CD4-positive, alpha-beta memory T cell (primary cell): ENCODE data around the gene SLC22A4. TPM values are rescaled to one million over a fixed set of nuclear protein-coding genes. Genes with fewer than 3 reads are reported as not detected.

ENCODE experiments used
- CTCF ChIA-PET: fragments of 350-600 bp; sonication (Branson Sonifier 250); formaldehyde crosslinking; loops from one replicate; lab custom pipeline; 2021; ENCODE audit warnings: inconsistent platforms; ENCODE audit not compliant: partially characterized antibody; lab: Charles Lee
- POLR2A ChIA-PET: fragments of 350-600 bp; sonication (Branson Sonifier 250); formaldehyde crosslinking; loops from one replicate; lab custom pipeline; 2021; ENCODE audit not compliant: partially characterized antibody; lab: Charles Lee
- DNase-seq, 5 donors: peaks; one replicate each; pipeline versions ENCODE4 v3.0.0 to v3.0.0-alpha.2; 2020 to 2022; ENCODE audit warnings: mixed read lengths in 1 of 5
- H3K27ac ChIP-seq: one replicate; pipeline ENCODE4 v1.7.0; 2013; ENCODE audit warnings: low read depth, low read length
- H3K27me3 ChIP-seq: 2 replicates; pipeline ENCODE4 v1.7.0; 2013; ENCODE audit warnings: mild to moderate bottlenecking, low read length, moderate library complexity; ENCODE audit not compliant: insufficient read depth
- H3K36me3 ChIP-seq: 2 replicates; pipeline ENCODE4 v1.7.0; 2013; ENCODE audit warnings: mild to moderate bottlenecking, low read length, moderate library complexity; ENCODE audit not compliant: insufficient read depth
- H3K4me1 ChIP-seq: 2 replicates; pipeline ENCODE4 v1.7.0; 2013; ENCODE audit warnings: mild to moderate bottlenecking, low read length, moderate library complexity; ENCODE audit not compliant: insufficient read depth
- H3K4me3 ChIP-seq, 2 donors: one replicate each; pipeline ENCODE4 v1.7.0; 2013; ENCODE audit warnings: low read length in 2 of 2, mild to moderate bottlenecking in 1 of 2
- H3K9me3 ChIP-seq, 2 donors: one replicate each; pipeline ENCODE4 v1.7.0; 2013; ENCODE audit warnings: low read length in 2 of 2, control low read depth in 1 of 2; ENCODE audit not compliant: control insufficient read depth in 1 of 2
- H3K27ac Mint-ChIP-seq, 7 donors: one replicate each; pipeline ENCODE4 v1.8.0; 2020 to 2021; ENCODE audit warnings: mixed read lengths in 7 of 7, mild to moderate bottlenecking in 6 of 7, inconsistent platforms in 3 of 7, moderate library complexity in 3 of 7
- H3K27me3 Mint-ChIP-seq, 2 donors: one replicate each; pipeline ENCODE4 v1.8.0; 2020 to 2021; ENCODE audit warnings: mixed read lengths in 2 of 2
- H3K36me3 Mint-ChIP-seq, 2 donors: one replicate each; pipeline ENCODE4 v1.8.0; 2020 to 2021; ENCODE audit warnings: mixed read lengths in 2 of 2, inconsistent platforms in 1 of 2, mild to moderate bottlenecking in 1 of 2
- H3K4me1 Mint-ChIP-seq, 4 donors: one replicate each; pipeline ENCODE4 v1.8.0; 2020 to 2021; ENCODE audit warnings: mixed read lengths in 4 of 4, mild to moderate bottlenecking in 1 of 4
- H3K4me3 Mint-ChIP-seq, 8 donors: one replicate each; pipeline ENCODE4 v1.8.0; 2020 to 2021; ENCODE audit warnings: mixed read lengths in 8 of 8, mild to moderate bottlenecking in 7 of 8, moderate library complexity in 6 of 8, inconsistent platforms in 3 of 8
- H3K9me3 Mint-ChIP-seq, 8 donors: one replicate each; pipeline ENCODE4 v1.8.0; 2020 to 2021; ENCODE audit warnings: mixed read lengths in 8 of 8, mild to moderate bottlenecking in 5 of 8, inconsistent platforms in 3 of 8, moderate library complexity in 1 of 8
- intact Hi-C: fragments of 100-400 bp; cut with micrococcal nuclease; formaldehyde crosslinking; loops from one replicate; pipeline ENCODE4 v1.15.1; 2023
- polyA plus RNA-seq, 2 donors: library from polyadenylated mRNA; unstranded; fragments of 300-500 nt; fragmentation: Illumina TruSeq; gene quantifications; one replicate each; pipeline ENCODE4 v1.2.3, GENCODE V29; 2021
- total RNA-seq, 2 experiments: library from RNA; stranded (reverse); gene quantifications; one replicate each; pipeline ENCODE4 v1.2.3, GENCODE V29; 2021

The SLC22A4 gene
- total and polyA plus RNA-seq, 4 experiments from 2014 or later: 0.22 TPM; not detected in 3

- ChIA-PET CTCF (interaction anchor here (1.4 kb wide), 1 partner anchor 97 kb away, joined by 3 read pairs; no protein-coding TSS in a partner anchor), POLR2A (no interaction called here)
- intact Hi-C loops: no loop called here
- H3K9me3 ChIP-seq: no peaks in the 10 kb centered on the region
- DNase-seq: no peak
- Mint-ChIP-seq H3K4me1 (peaks cover 0 to 3% (median 0%) of the 10 kb centered on the region in 4 donors), H3K27ac (no peak overlapping the region), H3K36me3 (peaks cover 3 to 4% of the 10 kb centered on the region in 2 donors), H3K9me3 (no peaks in the 10 kb centered on the region), H3K4me3 (no peak overlapping the region), H3K27me3 (no peaks in the 10 kb centered on the region)
- H3K27ac ChIP-seq: no peak overlapping the region
- H3K27me3 ChIP-seq: no peaks in the 10 kb centered on the region
- no peak overlapping the region for H3K4me3 ChIP-seq
- no peaks in the 10 kb centered on the region for H3K36me3 ChIP-seq
- no peaks in the 10 kb centered on the region for H3K4me1 ChIP-seq
These were observed 41.2 kb downstream of the SLC22A4 start for GRCh38 chr5:132335402-132335801.

GRCh38 chr5:132339502-132339901 lies 45.3 kb downstream of the SLC22A4 start:
- no peaks in the 10 kb centered on the region for H3K36me3 ChIP-seq
- no peak overlapping the region for H3K27ac ChIP-seq
- H3K9me3 ChIP-seq: no peaks in the 10 kb centered on the region
- Mint-ChIP-seq H3K4me1 (peaks cover 0 to 3% (median 0%) of the 10 kb centered on the region in 4 donors), H3K4me3 (no peak overlapping the region), H3K36me3 (no peaks in the 10 kb centered on the region), H3K9me3 (no peaks in the 10 kb centered on the region), H3K27ac (no peak overlapping the region), H3K27me3 (no peaks in the 10 kb centered on the region)
- no peaks in the 10 kb centered on the region for H3K4me1 ChIP-seq
- ChIA-PET CTCF (interaction anchor here (0.7 to 1.0 kb wide), 2 partner anchors 11 to 187 kb away, joined by 3 read pairs; no protein-coding TSS in a partner anchor), POLR2A (no interaction called here)
- no peak overlapping the region for H3K4me3 ChIP-seq
- no peaks in the 10 kb centered on the region for H3K27me3 ChIP-seq
- DNase-seq: no peak
- intact Hi-C loops: no loop called here

- no peak overlapping the region for H3K4me3 ChIP-seq
- Mint-ChIP-seq H3K4me3 (no peak overlapping the region), H3K9me3 (no peaks in the 10 kb centered on the region), H3K4me1 (no peaks in the 10 kb centered on the region), H3K27ac (no peak overlapping the region), H3K27me3 (no peaks in the 10 kb centered on the region), H3K36me3 (no peaks in the 10 kb centered on the region)
- no peak overlapping the region for H3K27ac ChIP-seq
- ChIA-PET POLR2A (no interaction called here), CTCF (no interaction called here)
- no peaks in the 10 kb centered on the region for H3K36me3 ChIP-seq
- no peak for DNase-seq
- H3K9me3 ChIP-seq: no peaks in the 10 kb centered on the region
- intact Hi-C loops: no loop called here
- no peaks in the 10 kb centered on the region for H3K4me1 ChIP-seq
- H3K27me3 ChIP-seq: no peaks in the 10 kb centered on the region
These were observed 48.3 kb downstream of the SLC22A4 start for GRCh38 chr5:132342291-132343180.

GRCh38 chr5:132344775-132345514 lies 50.8 kb downstream of the SLC22A4 start:
- Mint-ChIP-seq H3K36me3 (peaks cover 0 to 3% of the 10 kb centered on the region in 2 donors), H3K27me3 (no peaks in the 10 kb centered on the region), H3K4me1 (no peaks in the 10 kb centered on the region), H3K9me3 (peaks cover 0 to 1% (median 0%) of the 10 kb centered on the region in 8 donors), H3K27ac (no peak overlapping the region), H3K4me3 (no peak overlapping the region)
- ChIA-PET POLR2A (no interaction called here), CTCF (no interaction called here)
- Histone ChIP-seq H3K36me3 (no peaks in the 10 kb centered on the region), H3K9me3 (no peaks in the 10 kb centered on the region), H3K4me1 (no peaks in the 10 kb centered on the region), H3K4me3 (no peak overlapping the region), H3K27ac (no peak overlapping the region), H3K27me3 (no peaks in the 10 kb centered on the region)
- DNase-seq: no peak
- intact Hi-C loops: no loop called here

GRCh38 chr5:132353486-132353995 lies 59.3 kb downstream of the SLC22A4 start:
- Mint-ChIP-seq H3K36me3 (peaks cover 0 to 18% of the 10 kb centered on the region in 2 donors), H3K27me3 (no peaks in the 10 kb centered on the region), H3K27ac (no peak overlapping the region), H3K4me1 (no peaks in the 10 kb centered on the region), H3K9me3 (peaks cover 0 to 4% (median 0%) of the 10 kb centered on the region in 8 donors), H3K4me3 (no peak overlapping the region)
- ChIA-PET POLR2A (no interaction called here), CTCF (no interaction called here)
- Histone ChIP-seq H3K27me3 (no peaks in the 10 kb centered on the region), H3K4me1 (no peaks in the 10 kb centered on the region), H3K4me3 (no peak overlapping the region), H3K9me3 (no peaks in the 10 kb centered on the region), H3K36me3 (no peaks in the 10 kb centered on the region), H3K27ac (no peak overlapping the region)
- intact Hi-C loops: no loop called here
- no peak for DNase-seq

GRCh38 chr5:132354381-132355139 lies 60.4 kb downstream of the SLC22A4 start:
- DNase-seq: no peak
- H3K36me3 Mint-ChIP-seq: peaks cover 0 to 18% of the 10 kb centered on the region in 2 donors
- H3K4me3 ChIP-seq: no peak overlapping the region
- no peak overlapping the region for H3K27ac Mint-ChIP-seq
- H3K4me1 Mint-ChIP-seq: no peaks in the 10 kb centered on the region
- no peaks in the 10 kb centered on the region for H3K27me3 Mint-ChIP-seq
- CTCF ChIA-PET: no interaction called here
- H3K27ac ChIP-seq: no peak overlapping the region
- H3K27me3 ChIP-seq: no peaks in the 10 kb centered on the region
- peaks cover 0 to 4% (median 0%) of the 10 kb centered on the region in 8 donors for H3K9me3 Mint-ChIP-seq
- H3K4me3 Mint-ChIP-seq: no peak overlapping the region
- no peaks in the 10 kb centered on the region for H3K4me1 ChIP-seq
- POLR2A ChIA-PET: no interaction called here
- H3K9me3 ChIP-seq: no peaks in the 10 kb centered on the region
- H3K36me3 ChIP-seq: no peaks in the 10 kb centered on the region
- intact Hi-C loops: no loop called here
